NCI-H1105 treated with DMSO at 0.1 percent for 48 hours (cell line): ENCODE results near the gene PMFBP1.
"Not testable (repeated sequence)": the region's sequence is repeated elsewhere in the genome, so short reads cannot be mapped to it uniquely, and the experiment has no call there.

Experiments
- DNase-seq: peaks from one replicate; lab custom pipeline; 2025; lab: John Stamatoyannopoulos, UW

The PMFBP1 gene

GRCh38 chr16:72107371-72107770, 64.6 kb downstream of the PMFBP1 start:
- DNase-seq: no peak

GRCh38 chr16:72105978-72106377, 66.0 kb downstream of the PMFBP1 start:
- DNase-seq: no peak

GRCh38 chr16:72104905-72105304, 67.0 kb downstream of the PMFBP1 start:
- no peak for DNase-seq

GRCh38 chr16:72101195-72101594, 70.8 kb downstream of the PMFBP1 start:
- DNase-seq: no peak

- DNase-seq: peak; percentile 2
These were observed 72.6 kb downstream of the PMFBP1 start for GRCh38 chr16:72099377-72099818.

- no peak for DNase-seq
These were observed 73.0 kb downstream of the PMFBP1 start for GRCh38 chr16:72098936-72099335.

GRCh38 chr16:72094266-72094610, 77.7 kb downstream of the PMFBP1 start:
- DNase-seq: no peak

- peak; percentile 94 for DNase-seq
These were observed 78.3 kb downstream of the PMFBP1 start, which contains the start of the genes DHX38 and TXNL4B for GRCh38 chr16:72093448-72094265. Gene DHX38 (plus strand): TSS chr16:72093847. CDS start chr16:72096158, 2,311 bp downstream. Gene TXNL4B (minus strand): TSS chr16:72093620. CDS start chr16:72090749, 2,871 bp downstream.

- no peak for DNase-seq
These were observed 79.0 kb downstream of the PMFBP1 start for GRCh38 chr16:72092832-72093447.

- DNase-seq: no peak
These were observed 80.7 kb downstream of the PMFBP1 start for GRCh38 chr16:72091217-72091616.

- no peak for DNase-seq
These were observed 87.0 kb downstream of the PMFBP1 start for GRCh38 chr16:72085002-72085401.

GRCh38 chr16:72084445-72084844, 87.5 kb downstream of the PMFBP1 start:
- DNase-seq: no peak

GRCh38 chr16:72083778-72084404, 88.1 kb downstream of the PMFBP1 start:
- DNase-seq: no peak

- not testable (repeated sequence) for DNase-seq
These were observed 94.8 kb downstream of the PMFBP1 start for GRCh38 chr16:72076991-72077706.

- not testable (repeated sequence) for DNase-seq
These were observed 96.9 kb downstream of the PMFBP1 start for GRCh38 chr16:72075067-72075466.

GRCh38 chr16:72073560-72074230, 98.3 kb downstream of the PMFBP1 start:
- DNase-seq: no peak

GRCh38 chr16:72072514-72073342, 99.2 kb downstream of the PMFBP1 start:
- DNase-seq: no peak
